WI38 (cell line): ENCODE data around the gene CDHR3.
A peak's percentile ranks its signal among the peaks of the same experiment; 100 is the strongest.

Experiments used
- H3K4me3 ChIP-seq: 2 replicates; pipeline ENCODE4 v1.5.1; 2011; ENCODE audit warnings: low read depth, mild to moderate bottlenecking, control low read depth, low read length
- TF ChIP-seq, protein P1 (sequence below): IDR thresholded peaks from 2 replicates; pipeline ENCODE4 v1.5.1; 2012; ENCODE audit warnings: low read depth, mild to moderate bottlenecking, control low read depth, low read length

Gene CDHR3

GRCh38 chr7:106010866-106011265 is 47.8 kb downstream of the CDHR3 start:
- TF ChIP-seq, protein P1, sequence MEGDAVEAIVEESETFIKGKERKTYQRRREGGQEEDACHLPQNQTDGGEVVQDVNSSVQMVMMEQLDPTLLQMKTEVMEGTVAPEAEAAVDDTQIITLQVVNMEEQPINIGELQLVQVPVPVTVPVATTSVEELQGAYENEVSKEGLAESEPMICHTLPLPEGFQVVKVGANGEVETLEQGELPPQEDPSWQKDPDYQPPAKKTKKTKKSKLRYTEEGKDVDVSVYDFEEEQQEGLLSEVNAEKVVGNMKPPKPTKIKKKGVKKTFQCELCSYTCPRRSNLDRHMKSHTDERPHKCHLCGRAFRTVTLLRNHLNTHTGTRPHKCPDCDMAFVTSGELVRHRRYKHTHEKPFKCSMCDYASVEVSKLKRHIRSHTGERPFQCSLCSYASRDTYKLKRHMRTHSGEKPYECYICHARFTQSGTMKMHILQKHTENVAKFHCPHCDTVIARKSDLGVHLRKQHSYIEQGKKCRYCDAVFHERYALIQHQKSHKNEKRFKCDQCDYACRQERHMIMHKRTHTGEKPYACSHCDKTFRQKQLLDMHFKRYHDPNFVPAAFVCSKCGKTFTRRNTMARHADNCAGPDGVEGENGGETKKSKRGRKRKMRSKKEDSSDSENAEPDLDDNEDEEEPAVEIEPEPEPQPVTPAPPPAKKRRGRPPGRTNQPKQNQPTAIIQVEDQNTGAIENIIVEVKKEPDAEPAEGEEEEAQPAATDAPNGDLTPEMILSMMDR: no peak
- no peak overlapping the region for H3K4me3 ChIP-seq

DNA sequence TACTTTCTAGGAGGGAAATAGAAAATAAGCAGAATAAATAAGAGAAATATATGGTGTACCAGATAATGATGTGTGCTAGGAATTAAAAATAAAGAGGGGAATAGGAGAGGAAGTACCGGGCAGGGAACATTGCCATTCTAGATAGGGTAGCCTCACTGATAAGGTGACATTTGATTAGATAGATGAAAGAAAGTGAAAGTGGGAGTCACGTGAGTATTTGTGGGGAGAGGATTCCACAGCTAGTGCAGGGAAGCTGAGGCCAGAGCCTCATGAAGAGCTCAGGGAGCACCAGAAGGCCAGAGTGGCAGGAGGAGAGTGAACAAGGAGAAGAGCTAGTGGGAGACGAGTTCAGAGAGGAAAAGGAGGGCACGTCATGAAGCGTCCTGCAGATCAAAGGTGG is 49.1 kb downstream of the CDHR3 start:
- TF ChIP-seq, protein P1: no peak

DNA sequence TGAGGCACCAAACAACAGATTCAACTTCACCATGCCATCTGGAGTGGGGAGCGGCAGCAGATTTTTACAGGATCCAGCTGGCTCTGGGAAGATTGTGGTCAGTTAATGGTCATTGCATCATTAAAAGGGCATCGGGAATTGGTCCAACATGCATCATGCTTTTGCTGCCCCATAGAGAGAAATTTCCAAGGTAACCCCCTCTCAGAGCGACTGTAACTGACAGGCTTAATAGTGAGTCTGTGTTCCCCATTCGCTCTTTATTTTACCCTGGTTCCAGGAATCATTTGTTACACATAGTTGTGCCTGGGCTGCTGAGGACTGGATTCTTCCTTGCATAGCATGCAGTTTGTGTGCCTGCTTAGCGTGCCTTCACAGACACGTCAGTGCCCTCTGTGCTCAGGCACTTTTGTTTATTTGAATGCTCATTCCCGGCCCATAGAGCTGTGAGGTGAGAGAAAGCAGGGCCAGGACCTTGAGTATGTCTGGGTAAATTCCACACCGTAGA is 49.9 kb downstream of the CDHR3 start:
- TF ChIP-seq, protein P1: no peak
- H3K4me3 ChIP-seq: 0 out of 2 replicates have a peak overlapping the region, but pooled peaks have one; percentile 5

More for the DNA sequence above, 49.1 kb downstream of the CDHR3 start:
- no peak overlapping the region for H3K4me3 ChIP-seq

DNA sequence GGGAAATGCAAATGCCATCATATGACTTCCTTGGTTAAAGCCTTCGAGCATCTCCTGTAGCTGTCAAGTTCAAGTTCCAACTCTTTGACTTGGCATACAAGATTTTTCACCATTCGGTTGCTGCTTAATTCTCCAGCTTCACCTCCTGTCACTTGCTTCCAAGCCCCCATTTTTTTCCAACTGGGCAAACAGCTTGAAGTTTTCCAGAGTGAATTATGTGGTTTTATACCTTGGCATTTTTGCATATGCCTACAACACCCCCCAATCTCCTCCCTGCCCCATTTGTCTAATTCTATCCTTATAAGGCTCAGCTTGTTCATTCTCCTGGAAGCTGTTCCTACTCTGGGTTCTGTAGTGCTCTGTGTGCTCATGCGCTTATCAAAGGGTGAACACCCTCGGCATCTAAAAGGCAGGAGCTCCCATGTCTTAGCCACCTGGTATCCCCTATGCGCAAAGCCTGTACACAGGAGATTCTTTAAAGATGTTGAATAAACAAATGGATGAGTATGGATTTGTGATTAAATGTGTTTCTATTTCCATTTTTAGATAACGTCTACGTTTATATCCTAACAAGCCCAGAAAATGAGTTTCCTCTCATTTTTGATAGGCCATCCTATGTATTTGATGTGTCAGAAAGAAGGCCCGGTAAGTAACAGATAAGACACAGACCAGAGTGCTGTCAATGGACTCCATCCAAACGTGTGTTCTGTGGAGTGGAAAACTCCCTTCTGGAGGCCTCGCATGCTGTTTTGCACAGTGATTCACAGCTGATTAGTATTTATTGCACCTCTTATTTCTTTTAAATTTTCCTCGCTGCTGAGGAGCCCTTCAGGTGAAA is 52.5 kb downstream of the CDHR3 start:
- TF ChIP-seq, protein P1: no peak

DNA sequence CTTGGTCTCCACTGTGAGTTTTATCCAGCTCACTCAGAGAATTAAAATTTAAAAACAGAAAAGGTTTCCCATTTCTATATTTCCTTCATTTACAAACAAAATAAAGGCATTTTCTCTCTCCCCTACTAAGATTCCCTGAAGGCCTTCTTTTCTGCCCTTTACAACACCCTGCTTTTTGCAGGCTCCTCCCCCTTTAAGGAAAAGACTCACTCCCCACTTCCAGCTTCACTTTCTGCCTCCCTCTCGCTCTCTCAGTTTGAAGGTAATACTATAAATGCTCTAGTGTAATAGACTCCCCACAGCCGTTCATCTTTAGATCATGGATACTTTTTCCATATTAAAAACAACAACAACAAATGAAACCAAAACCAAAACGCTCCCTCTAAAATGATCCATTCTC is 53.3 kb downstream of the CDHR3 start:
- no peak overlapping the region for H3K4me3 ChIP-seq
- TF ChIP-seq, protein P1: no peak

More for the DNA sequence above, 52.5 kb downstream of the CDHR3 start:
- H3K4me3 ChIP-seq: no peak overlapping the region

DNA sequence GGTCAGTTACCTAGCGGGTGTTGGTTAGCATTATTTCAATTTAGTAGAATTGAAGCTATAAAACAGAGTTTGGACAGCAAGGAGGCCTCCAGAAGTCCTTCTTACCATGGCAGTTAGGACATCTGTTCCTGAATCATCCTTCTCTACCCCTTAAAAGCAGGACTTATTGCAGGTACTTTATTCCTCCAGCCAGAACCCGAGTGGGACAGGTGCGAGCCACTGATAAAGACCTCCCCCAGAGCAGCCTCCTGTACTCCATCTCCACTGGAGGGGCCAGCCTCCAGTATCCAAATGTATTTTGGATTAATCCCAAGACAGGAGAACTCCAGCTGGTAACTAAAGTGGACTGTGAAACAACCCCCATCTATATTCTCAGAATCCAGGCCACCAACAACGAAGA is 54.6 kb downstream of the CDHR3 start:
- TF ChIP-seq, protein P1: no peak
- no peak overlapping the region for H3K4me3 ChIP-seq

GRCh38 chr7:106018566-106019469 is 55.8 kb downstream of the CDHR3 start:
- no peak overlapping the region for H3K4me3 ChIP-seq

More at GRCh38 chr7:106018566-106019469, 55.8 kb downstream of the CDHR3 start:
- TF ChIP-seq, protein P1: no peak
